Measurements from ENCODE around the gene SLC12A1.
"Not testable (repeated sequence)": the region's sequence is repeated elsewhere in the genome, so short reads cannot be mapped to it uniquely, and the experiment has no call there.

Gene SLC12A1

DNA sequence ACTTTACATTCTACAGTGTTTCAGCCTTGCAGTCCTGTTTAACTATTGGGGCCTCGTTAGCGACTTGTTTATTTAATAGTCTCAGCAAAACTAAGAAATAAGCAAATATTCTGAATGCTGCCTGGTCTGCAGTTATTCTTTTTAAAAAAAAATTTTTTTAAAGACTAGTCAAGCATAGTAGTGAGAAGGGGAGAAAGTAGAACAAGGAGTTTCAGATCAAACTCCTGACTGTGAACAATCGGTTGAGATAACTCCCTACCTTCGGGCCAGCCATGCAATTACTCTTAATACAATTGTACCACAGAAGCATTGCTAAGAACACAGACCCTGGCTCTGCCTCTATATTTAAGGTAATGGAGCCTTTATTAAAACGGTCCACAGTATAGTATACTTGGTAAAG, 119.3 kb downstream of the SLC12A1 start:
- ChIA-PET POLR2A (no interaction called here), CTCF (interaction anchor here (0.6 kb wide), 2 partner anchors 10 to 819 kb away, joined by 3 read pairs; no protein-coding TSS in a partner anchor)
- TF ChIP-seq NFRKB (IDR thresholded peaks at IDR 0.05) (no peak), L3MBTL2 (conservative IDR thresholded peaks at IDR 0.05) (no peak), ARNT (IDR thresholded peaks at IDR 0.05) (no peak), FOXA1 (IDR thresholded peaks at IDR 0.05) (no peak), LEF1 (IDR thresholded peaks at IDR 0.05; ENCODE audit: borderline replicate concordance) (no peak), FOXM1 (IDR thresholded peaks at IDR 0.05; ENCODE audit: borderline replicate concordance) (no peak), TARDBP (IDR thresholded peaks at IDR 0.05) (no peak), CTBP1 (IDR thresholded peaks at IDR 0.05; ENCODE audit: borderline replicate concordance) (no peak), ZNF384 (IDR thresholded peaks at IDR 0.05) (no peak), ELF4 (IDR thresholded peaks at IDR 0.05) (no peak)
- TF ChIP-seq, protein P1, sequence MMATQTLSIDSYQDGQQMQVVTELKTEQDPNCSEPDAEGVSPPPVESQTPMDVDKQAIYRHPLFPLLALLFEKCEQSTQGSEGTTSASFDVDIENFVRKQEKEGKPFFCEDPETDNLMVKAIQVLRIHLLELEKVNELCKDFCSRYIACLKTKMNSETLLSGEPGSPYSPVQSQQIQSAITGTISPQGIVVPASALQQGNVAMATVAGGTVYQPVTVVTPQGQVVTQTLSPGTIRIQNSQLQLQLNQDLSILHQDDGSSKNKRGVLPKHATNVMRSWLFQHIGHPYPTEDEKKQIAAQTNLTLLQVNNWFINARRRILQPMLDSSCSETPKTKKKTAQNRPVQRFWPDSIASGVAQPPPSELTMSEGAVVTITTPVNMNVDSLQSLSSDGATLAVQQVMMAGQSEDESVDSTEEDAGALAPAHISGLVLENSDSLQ (IDR thresholded peaks at IDR 0.05), result no peak
- no peak for DNase-seq (ENCODE audit: extremely low spot score)

GRCh38 chr15:48326180-48326579, 120.1 kb downstream of the SLC12A1 start:
- CTCF ChIA-PET, result interaction anchor here (0.6 kb wide), 1 partner anchor 818 kb away, joined by 3 read pairs; no protein-coding TSS in a partner anchor
- POLR2A ChIA-PET, result interaction anchor here (0.6 kb wide), 1 partner anchor 10 kb away, joined by 3 read pairs; no protein-coding TSS in a partner anchor

GRCh38 chr15:48330105-48330785, 124.1 kb downstream of the SLC12A1 start:
- no peak for DNase-seq (ENCODE audit: extremely low spot score)
- ChIA-PET CTCF (no interaction called here), POLR2A (no interaction called here)
- TF ChIP-seq SP1 (IDR thresholded peaks at IDR 0.05) (no peak), CTBP1 (IDR thresholded peaks at IDR 0.05; ENCODE audit: borderline replicate concordance) (0 out of 2 replicates have a peak, but pooled peaks have one; percentile 11)

More at GRCh38 chr15:48326180-48326579, 120.1 kb downstream of the SLC12A1 start:
- not testable (repeated sequence) for DNase-seq (ENCODE audit: extremely low spot score)

GRCh38 chr15:48330855-48331795, 125.0 kb downstream of the SLC12A1 start, which contains the start of gene DUT:
Gene DUT, plus strand, starts transcription at chr15:48331429. Its CDS starts 87 bp downstream, at chr15:48331516.
- ChIA-PET CTCF (no interaction called here), POLR2A (interaction anchor here (0.9 to 2.1 kb wide), 2 partner anchors 9 to 16 kb away, joined by 3 to 7 read pairs; no protein-coding TSS in a partner anchor)
- TF ChIP-seq, protein P1 (IDR thresholded peaks at IDR 0.05), result no peak
- DNase-seq (ENCODE audit: extremely low spot score), result peak; percentile 43

DNA sequence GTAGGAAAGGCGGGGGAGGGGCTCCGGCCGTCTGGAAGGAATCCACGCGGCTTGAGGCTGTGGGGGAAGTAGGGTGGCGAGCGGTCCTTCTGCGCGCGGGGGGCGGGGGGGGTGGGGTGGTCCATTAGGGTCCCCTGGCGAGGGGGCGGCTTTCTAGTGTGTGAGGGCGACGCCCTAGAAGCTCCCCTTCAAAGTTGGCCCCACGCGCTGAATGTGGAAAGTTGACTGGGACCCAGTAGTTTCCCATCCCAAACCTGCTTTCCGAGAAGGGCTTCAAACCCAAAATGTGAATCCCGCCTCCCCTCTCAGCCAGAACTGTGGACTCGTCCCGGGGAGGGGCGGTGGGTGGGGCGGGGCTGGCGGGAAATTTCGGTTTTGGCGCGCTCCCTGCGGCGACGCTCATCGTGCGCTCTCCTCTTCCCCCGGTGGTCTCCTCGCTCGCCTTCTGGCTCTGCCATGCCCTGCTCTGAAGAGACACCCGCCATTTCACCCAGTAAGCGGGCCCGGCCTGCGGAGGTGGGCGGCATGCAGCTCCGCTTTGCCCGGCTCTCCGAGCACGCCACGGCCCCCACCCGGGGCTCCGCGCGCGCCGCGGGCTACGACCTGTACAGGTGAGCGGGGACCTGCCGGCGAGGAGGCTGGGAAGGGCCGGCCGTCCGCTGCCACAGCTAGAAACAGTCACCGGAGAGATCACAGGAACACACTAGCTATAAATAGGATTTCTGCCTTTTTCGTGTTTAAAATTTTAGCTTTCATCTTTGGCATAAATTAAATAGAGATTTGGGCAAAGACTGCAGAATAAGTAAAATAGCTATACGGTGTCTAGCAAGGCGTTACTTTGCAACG, 125.9 kb downstream of the SLC12A1 start:
- CTCF ChIA-PET, result no interaction called here
- TF ChIP-seq, protein P1 (IDR thresholded peaks at IDR 0.05), result no peak
- TF ChIP-seq LEF1 (IDR thresholded peaks at IDR 0.05; ENCODE audit: borderline replicate concordance) (no peak), L3MBTL2 (conservative IDR thresholded peaks at IDR 0.05) (peak; percentile 74), BHLHE40 (IDR thresholded peaks at IDR 0.05; ENCODE audit: borderline replicate concordance) (peak; percentile 63), CTBP1 (IDR thresholded peaks at IDR 0.05; ENCODE audit: borderline replicate concordance) (no peak), FOXA1 (IDR thresholded peaks at IDR 0.05) (no peak), HDGF (IDR thresholded peaks at IDR 0.05; ENCODE audit: borderline replicate concordance) (no peak)
- peak; percentile 63 for DNase-seq (ENCODE audit: extremely low spot score)
- POLR2A ChIA-PET, result interaction anchor here (0.5 to 2.1 kb wide), 3 partner anchors 8 to 654 kb away, joined by 3 to 7 read pairs (median 3); no protein-coding TSS in a partner anchor

DNA sequence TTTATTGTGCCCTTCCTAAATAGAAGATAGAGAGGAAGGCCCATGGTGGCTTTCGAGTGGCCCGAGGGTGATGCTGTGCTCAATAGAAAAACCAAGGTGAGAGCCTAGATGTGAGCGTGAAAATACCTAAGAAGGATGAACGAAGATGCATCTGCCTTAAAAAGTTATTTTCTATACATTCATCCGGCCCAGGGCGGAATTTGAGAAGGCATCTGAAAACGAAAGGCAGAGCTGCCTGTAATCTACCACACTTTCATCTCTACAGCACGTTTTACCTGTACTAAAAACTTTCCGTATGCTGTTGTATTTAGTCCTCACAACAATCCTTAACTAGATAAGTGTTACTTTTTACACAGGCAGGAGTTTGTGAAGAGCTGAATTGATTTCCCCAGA, 126.5 kb downstream of the SLC12A1 start:
- DNase-seq (ENCODE audit: extremely low spot score), result no peak
- ChIA-PET POLR2A (interaction anchor here (0.5 to 2.1 kb wide), 4 partner anchors 8 to 654 kb away, joined by 3 to 7 read pairs (median 3); no protein-coding TSS in a partner anchor), CTCF (no interaction called here)
- no peak for TF ChIP-seq L3MBTL2 (conservative IDR thresholded peaks at IDR 0.05)
- TF ChIP-seq SP1 (IDR thresholded peaks at IDR 0.05), result no peak
- TF ChIP-seq, protein P1 (IDR thresholded peaks at IDR 0.05), result no peak
- TF ChIP-seq ELF4 (IDR thresholded peaks at IDR 0.05), result no peak
- no peak for TF ChIP-seq LEF1 (IDR thresholded peaks at IDR 0.05; ENCODE audit: borderline replicate concordance)

All from HEK293T (cell line).